ENCODE measurements around the gene NUCKS1. TPM values are rescaled to one million over a fixed set of nuclear protein-coding genes. Genes with fewer than 3 reads are reported as not detected.

The NUCKS1 gene
- total RNA-seq, 1 experiment from 2014 or later = 210 TPM

DNA sequence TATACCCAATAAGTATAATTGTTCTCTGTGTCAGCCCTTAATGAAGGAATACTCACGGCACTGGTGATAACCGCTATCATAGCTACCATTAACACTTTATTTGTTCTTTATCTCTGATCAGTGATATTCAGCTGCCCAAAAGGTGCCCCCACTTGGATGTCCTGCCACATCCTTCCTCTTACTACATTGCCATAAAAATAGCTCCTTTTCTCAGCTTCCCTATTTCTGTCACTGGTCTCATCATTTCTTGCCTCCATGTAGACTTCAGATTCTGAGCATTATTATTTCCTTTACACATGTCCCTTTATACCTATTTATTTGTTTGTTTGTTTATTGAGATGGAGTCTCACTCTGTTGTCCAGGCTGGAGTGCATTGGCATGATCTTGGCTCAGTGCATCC is 28.0 kb upstream of the NUCKS1 start:
- H3K36me3 ChIP-seq (ENCODE audit: control insufficient read depth, insufficient read depth, low read length) = no peaks in the 10 kb centered on the region
- peaks cover 5% of the 10 kb centered on the region; the same call in 1 of the 2 replicates for H3K9me3 ChIP-seq (ENCODE audit: control insufficient read depth, insufficient read depth, low read depth, low read length)
- no peaks in the 10 kb centered on the region for H3K27me3 ChIP-seq (ENCODE audit: control insufficient read depth, insufficient read depth, low read length)
- TF ChIP-seq, protein P1, sequence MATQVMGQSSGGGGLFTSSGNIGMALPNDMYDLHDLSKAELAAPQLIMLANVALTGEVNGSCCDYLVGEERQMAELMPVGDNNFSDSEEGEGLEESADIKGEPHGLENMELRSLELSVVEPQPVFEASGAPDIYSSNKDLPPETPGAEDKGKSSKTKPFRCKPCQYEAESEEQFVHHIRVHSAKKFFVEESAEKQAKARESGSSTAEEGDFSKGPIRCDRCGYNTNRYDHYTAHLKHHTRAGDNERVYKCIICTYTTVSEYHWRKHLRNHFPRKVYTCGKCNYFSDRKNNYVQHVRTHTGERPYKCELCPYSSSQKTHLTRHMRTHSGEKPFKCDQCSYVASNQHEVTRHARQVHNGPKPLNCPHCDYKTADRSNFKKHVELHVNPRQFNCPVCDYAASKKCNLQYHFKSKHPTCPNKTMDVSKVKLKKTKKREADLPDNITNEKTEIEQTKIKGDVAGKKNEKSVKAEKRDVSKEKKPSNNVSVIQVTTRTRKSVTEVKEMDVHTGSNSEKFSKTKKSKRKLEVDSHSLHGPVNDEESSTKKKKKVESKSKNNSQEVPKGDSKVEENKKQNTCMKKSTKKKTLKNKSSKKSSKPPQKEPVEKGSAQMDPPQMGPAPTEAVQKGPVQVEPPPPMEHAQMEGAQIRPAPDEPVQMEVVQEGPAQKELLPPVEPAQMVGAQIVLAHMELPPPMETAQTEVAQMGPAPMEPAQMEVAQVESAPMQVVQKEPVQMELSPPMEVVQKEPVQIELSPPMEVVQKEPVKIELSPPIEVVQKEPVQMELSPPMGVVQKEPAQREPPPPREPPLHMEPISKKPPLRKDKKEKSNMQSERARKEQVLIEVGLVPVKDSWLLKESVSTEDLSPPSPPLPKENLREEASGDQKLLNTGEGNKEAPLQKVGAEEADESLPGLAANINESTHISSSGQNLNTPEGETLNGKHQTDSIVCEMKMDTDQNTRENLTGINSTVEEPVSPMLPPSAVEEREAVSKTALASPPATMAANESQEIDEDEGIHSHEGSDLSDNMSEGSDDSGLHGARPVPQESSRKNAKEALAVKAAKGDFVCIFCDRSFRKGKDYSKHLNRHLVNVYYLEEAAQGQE (IDR thresholded peaks at IDR 0.05; ENCODE audit: insufficient read depth in 1 of 2, low read depth in 2 of 2, low read length in 1 of 2) = no peak
- TF ChIP-seq SIN3A (IDR thresholded peaks at IDR 0.05; ENCODE audit: borderline replicate concordance, insufficient read depth, low read depth, low read length) (no peak), TCF7L2 (IDR thresholded peaks at IDR 0.05; ENCODE audit: low read depth, low read length) (no peak), POLR2AphosphoS5 (IDR thresholded peaks at IDR 0.05; ENCODE audit: low read depth, low read length) (no peak)
- TF ChIP-seq, protein P2, sequence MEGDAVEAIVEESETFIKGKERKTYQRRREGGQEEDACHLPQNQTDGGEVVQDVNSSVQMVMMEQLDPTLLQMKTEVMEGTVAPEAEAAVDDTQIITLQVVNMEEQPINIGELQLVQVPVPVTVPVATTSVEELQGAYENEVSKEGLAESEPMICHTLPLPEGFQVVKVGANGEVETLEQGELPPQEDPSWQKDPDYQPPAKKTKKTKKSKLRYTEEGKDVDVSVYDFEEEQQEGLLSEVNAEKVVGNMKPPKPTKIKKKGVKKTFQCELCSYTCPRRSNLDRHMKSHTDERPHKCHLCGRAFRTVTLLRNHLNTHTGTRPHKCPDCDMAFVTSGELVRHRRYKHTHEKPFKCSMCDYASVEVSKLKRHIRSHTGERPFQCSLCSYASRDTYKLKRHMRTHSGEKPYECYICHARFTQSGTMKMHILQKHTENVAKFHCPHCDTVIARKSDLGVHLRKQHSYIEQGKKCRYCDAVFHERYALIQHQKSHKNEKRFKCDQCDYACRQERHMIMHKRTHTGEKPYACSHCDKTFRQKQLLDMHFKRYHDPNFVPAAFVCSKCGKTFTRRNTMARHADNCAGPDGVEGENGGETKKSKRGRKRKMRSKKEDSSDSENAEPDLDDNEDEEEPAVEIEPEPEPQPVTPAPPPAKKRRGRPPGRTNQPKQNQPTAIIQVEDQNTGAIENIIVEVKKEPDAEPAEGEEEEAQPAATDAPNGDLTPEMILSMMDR (IDR thresholded peaks at IDR 0.05) = no peak
- H3K4me3 ChIP-seq (ENCODE audit: low read depth in 2 of 2, low read length in 2 of 2) = no peak overlapping the region
- intact Hi-C loops (cut with micrococcal nuclease; ENCODE audit: unreplicated experiment) (no loop called here), in situ Hi-C loops (cut with HindIII; ENCODE audit: low pct_unique_long_range_greater_than_20kb, low sequenced_read_pairs) (no loop called here)
- no peak overlapping the region for H3K27ac ChIP-seq (ENCODE audit: low read length)
- no peak for DNase-seq (ENCODE audit: low read depth, low spot score)
- no peak for ATAC-seq
- ChIA-PET POLR2A (no interaction called here), CTCF (interaction anchor here (0.5 kb wide), 1 partner anchor 60 kb away, joined by 4 read pairs; no protein-coding TSS in a partner anchor)
- peaks cover 9% of the 10 kb centered on the region for H3K4me1 ChIP-seq (ENCODE audit: control insufficient read depth, insufficient read depth, low read length)
- BruUV-seq (replicated peaks) = no TSS peak

- intact Hi-C loops (cut with micrococcal nuclease; ENCODE audit: unreplicated experiment) = no loop called here
- TF ChIP-seq TCF7L2 (IDR thresholded peaks at IDR 0.05; ENCODE audit: low read depth, low read length) (no peak), POLR2AphosphoS5 (IDR thresholded peaks at IDR 0.05; ENCODE audit: low read depth, low read length) (no peak), SIN3A (IDR thresholded peaks at IDR 0.05; ENCODE audit: borderline replicate concordance, insufficient read depth, low read depth, low read length) (no peak)
- TF ChIP-seq, protein P2 (IDR thresholded peaks at IDR 0.05) = no peak
- TF ChIP-seq, protein P1 (IDR thresholded peaks at IDR 0.05; ENCODE audit: insufficient read depth in 1 of 2, low read depth in 2 of 2, low read length in 1 of 2) = no peak
- no peak overlapping the region for H3K27ac ChIP-seq (ENCODE audit: low read length)
- in situ Hi-C loops (cut with HindIII; ENCODE audit: low pct_unique_long_range_greater_than_20kb, low sequenced_read_pairs) = no loop called here
- ChIA-PET POLR2A (no interaction called here), CTCF (interaction anchor here (0.8 kb wide), 1 partner anchor 103 kb away, joined by 3 read pairs; no protein-coding TSS in a partner anchor)
- H3K36me3 ChIP-seq (ENCODE audit: control insufficient read depth, insufficient read depth, low read length) = no peaks in the 10 kb centered on the region
- DNase-seq (ENCODE audit: low read depth, low spot score) (no peak), ATAC-seq (no peak)
- peaks cover 5% of the 10 kb centered on the region; the same call in 1 of the 2 replicates for H3K9me3 ChIP-seq (ENCODE audit: control insufficient read depth, insufficient read depth, low read depth, low read length)
- no TSS peak for BruUV-seq (replicated peaks)
- peak overlapping the region; percentile 94 to 96; a peak in 3 of 4 replicates for H3K4me3 ChIP-seq (ENCODE audit: low read depth in 2 of 2, low read length in 2 of 2)
- H3K27me3 ChIP-seq (ENCODE audit: control insufficient read depth, insufficient read depth, low read length) = no peaks in the 10 kb centered on the region
- peaks cover 9% of the 10 kb centered on the region for H3K4me1 ChIP-seq (ENCODE audit: control insufficient read depth, insufficient read depth, low read length)
These were observed 25.7 kb upstream of the NUCKS1 start for GRCh38 chr1:205775717-205776056.
